ENCODE measurements around the gene DUSP7.
A peak's percentile ranks its signal among the peaks of the same experiment; 100 is the strongest.

The DUSP7 gene

DNA sequence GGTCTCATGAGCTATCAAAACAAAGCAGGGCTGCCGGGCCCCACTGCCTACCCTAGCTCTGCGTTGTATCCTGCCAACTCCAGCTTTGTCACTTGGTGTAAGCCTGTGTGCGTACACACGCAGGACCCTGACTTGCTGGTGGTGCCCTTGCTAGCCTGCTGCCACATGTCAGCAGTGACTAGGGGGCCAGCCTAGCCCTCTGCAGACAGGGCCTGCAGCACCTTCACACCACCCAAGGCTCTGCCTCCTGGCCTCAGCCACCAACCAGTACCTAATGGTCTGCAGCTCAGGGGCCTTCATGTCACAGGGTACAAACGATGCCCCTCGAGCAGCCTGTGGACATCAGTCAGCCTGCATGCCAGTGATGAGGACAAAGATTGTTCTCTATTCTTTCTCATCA, 30.1 kb upstream of the DUSP7 start (continued):
- no peak for TF ChIP-seq HIC1 (tag by site-specific recombination; IDR thresholded peaks at IDR 0.05)

GRCh38 chr3:52085681-52086282, 29.4 kb upstream of the DUSP7 start:
- no peak for TF ChIP-seq ZNF561 (tag by site-specific recombination; IDR thresholded peaks at IDR 0.05; ENCODE audit: borderline replicate concordance)
- no peak for TF ChIP-seq ZNF398 (tag by site-specific recombination; IDR thresholded peaks at IDR 0.05)
- TF ChIP-seq ZBTB8A (tag by site-specific recombination; IDR thresholded peaks at IDR 0.05): no peak
- Histone ChIP-seq H3K27ac (ENCODE audit: extremely low read depth, low read depth, low read length) (no peak overlapping the region), H3K9me3 (ENCODE audit: control insufficient read depth, insufficient read depth, low read depth, low read length) (no peaks in the 10 kb centered on the region), H3K36me3 (ENCODE audit: control insufficient read depth in 2 of 2, insufficient read depth in 1 of 2, low read length in 2 of 2) (peaks cover 0 to 6% of the 10 kb centered on the region in 2 experiments; a peak in 1 of 3 replicates), H3K4me1 (ENCODE audit: control insufficient read depth, insufficient read depth, low read length) (no peaks in the 10 kb centered on the region), H3K4me3 (ENCODE audit: low read depth, low read length) (no peak overlapping the region)
- POLR2A ChIA-PET: no interaction called here
- CTCF ChIA-PET: interaction anchor here (0.6 kb wide), 1 partner anchor 9 kb away, joined by 3 read pairs; no protein-coding TSS in a partner anchor

GRCh38 chr3:52084954-52085680, 28.7 kb upstream of the DUSP7 start:
- CTCF ChIA-PET: interaction anchor here (0.6 to 1.2 kb wide), 2 partner anchors 8 to 16 kb away, joined by 3 read pairs; no protein-coding TSS in a partner anchor
- no peak for TF ChIP-seq ATF2 (tag by site-specific recombination; IDR thresholded peaks at IDR 0.05; ENCODE audit: low read depth)
- 0 out of 2 replicates have a peak, but pooled peaks have one; percentile 11 for TF ChIP-seq EGR2 (tag by site-specific recombination; IDR thresholded peaks at IDR 0.05; ENCODE audit: low read depth)
- no peak for TF ChIP-seq ZNF292 (tag by site-specific recombination; IDR thresholded peaks at IDR 0.05; ENCODE audit: borderline replicate concordance, low read depth)
- no peak for TF ChIP-seq ZNF138 (tag by site-specific recombination; IDR thresholded peaks at IDR 0.05; ENCODE audit: borderline replicate concordance)
- no peak overlapping the region for H3K4me3 ChIP-seq (ENCODE audit: low read depth, low read length)
- H3K36me3 ChIP-seq (ENCODE audit: control insufficient read depth in 2 of 2, insufficient read depth in 1 of 2, low read length in 2 of 2): peaks cover 0 to 8% of the 10 kb centered on the region in 2 experiments; a peak in 1 of 3 replicates
- H3K4me1 ChIP-seq (ENCODE audit: control insufficient read depth, insufficient read depth, low read length): no peaks in the 10 kb centered on the region
- POLR2A ChIA-PET: no interaction called here
- H3K27ac ChIP-seq (ENCODE audit: extremely low read depth, low read depth, low read length): no peak overlapping the region
- no peaks in the 10 kb centered on the region for H3K9me3 ChIP-seq (ENCODE audit: control insufficient read depth, insufficient read depth, low read depth, low read length)

DNA sequence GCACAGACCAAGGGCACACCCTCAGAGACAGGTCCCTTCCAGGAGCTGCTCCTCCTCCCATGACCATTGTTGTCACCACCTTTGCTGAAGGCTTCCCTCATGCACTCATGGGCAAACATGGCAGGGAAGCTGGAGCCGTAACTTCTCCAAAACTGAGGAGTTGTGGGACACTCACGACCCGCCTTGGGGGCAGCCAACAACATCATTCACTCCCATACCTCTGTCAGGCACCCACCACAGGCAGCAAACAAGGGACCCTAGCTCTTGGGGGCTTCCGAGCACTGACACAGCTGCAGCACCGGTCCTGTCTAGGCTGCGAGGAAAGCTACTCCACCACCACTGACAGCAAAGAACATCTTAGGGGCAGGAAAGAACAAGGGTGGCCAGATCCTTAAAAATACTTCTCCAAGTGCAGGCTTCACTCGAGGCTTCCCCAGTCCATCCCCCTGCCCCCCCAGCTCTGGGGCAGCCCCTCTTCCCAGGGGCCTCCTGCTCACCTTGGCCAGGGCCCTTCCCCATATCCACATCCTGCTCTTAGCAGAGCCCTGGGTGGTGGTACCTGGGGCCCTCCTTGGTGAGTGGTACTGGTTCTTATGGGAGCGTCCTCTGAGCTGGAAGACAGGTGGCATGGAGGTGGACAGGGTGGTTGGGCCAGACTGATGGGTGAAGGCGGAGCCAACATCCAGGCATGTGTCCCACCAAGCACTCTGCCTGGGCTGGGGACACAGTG, 28.0 kb upstream of the DUSP7 start:
- Histone ChIP-seq H3K9me3 (ENCODE audit: control insufficient read depth, insufficient read depth, low read depth, low read length) (no peaks in the 10 kb centered on the region), H3K36me3 (ENCODE audit: control insufficient read depth in 2 of 2, insufficient read depth in 1 of 2, low read length in 2 of 2) (peaks cover 0 to 9% of the 10 kb centered on the region in 2 experiments; a peak in 1 of 3 replicates), H3K4me3 (ENCODE audit: low read depth, low read length) (no peak overlapping the region), H3K27ac (ENCODE audit: extremely low read depth, low read depth, low read length) (no peak overlapping the region), H3K4me1 (ENCODE audit: control insufficient read depth, insufficient read depth, low read length) (no peaks in the 10 kb centered on the region)
- ChIA-PET POLR2A (no interaction called here), CTCF (interaction anchor here (0.7 to 1.2 kb wide), 2 partner anchors 17 to 60 kb away, joined by 3 to 4 read pairs; no protein-coding TSS in a partner anchor)
- TF ChIP-seq ZNF391 (tag by site-specific recombination; IDR thresholded peaks at IDR 0.05; ENCODE audit: borderline replicate concordance, low read depth) (no peak), ZBTB48 (tag by site-specific recombination; IDR thresholded peaks at IDR 0.05) (no peak), ZNF747 (tag by site-specific recombination; IDR thresholded peaks at IDR 0.05) (no peak), ZNF692 (tag by site-specific recombination; IDR thresholded peaks at IDR 0.05) (no peak), ZNF521 (tag by site-specific recombination; IDR thresholded peaks at IDR 0.05) (no peak), ZNF658 (tag by site-specific recombination; IDR thresholded peaks at IDR 0.05) (no peak), ZIC2 (tag by site-specific recombination; IDR thresholded peaks at IDR 0.05) (no peak), ZNF394 (tag by site-specific recombination; IDR thresholded peaks at IDR 0.05; ENCODE audit: borderline replicate concordance) (no peak)

Measured in HEK293 (cell line).